Heart left ventricle (tissue), 16 donors: Measurements from ENCODE around the gene MPZL2. TPM values are rescaled to one million over a fixed set of nuclear protein-coding genes. Genes with fewer than 3 reads are reported as not detected.
A peak's percentile ranks its signal among the peaks of the same experiment; 100 is the strongest.

ENCODE experiments used
- ATAC-seq, 4 donors: fragments of 200-7000 bp; cut with Tn5 transposase; one replicate each; pipeline ENCODE4 v1.9.1; 2020 to 2022; ENCODE audit warnings: moderate library complexity in 4 of 4, mild to moderate bottlenecking in 3 of 4, moderate number of reproducible peaks in 1 of 4
- DNase-seq, 5 donors: peaks; one replicate each; pipeline ENCODE4 v3.0.0-alpha.2; 2020
- H3K27ac ChIP-seq, 12 donors: fragments of 200-600 bp; sonication (generic) in 4 of 12; one replicate each; pipeline versions ENCODE4 v1.5.0 to v1.8.0; 2016 to 2022; ENCODE audit warnings: mild to moderate bottlenecking in 2 of 12
- H3K27me3 ChIP-seq, 9 donors: fragments of 200-600 bp; sonication (generic) in 2 of 9; one replicate each; pipeline versions ENCODE4 v1.5.1 to v1.8.0; 2016 to 2022; ENCODE audit warnings: mild to moderate bottlenecking in 3 of 9
- H3K36me3 ChIP-seq, 9 donors: fragments of 200-600 bp; sonication (generic) in 2 of 9; one replicate each; pipeline versions ENCODE4 v1.5.0 to v1.8.0; 2018 to 2022; ENCODE audit warnings: mild to moderate bottlenecking in 2 of 9
- H3K4me1 ChIP-seq, 12 donors: fragments of 200-600 bp; sonication (generic) in 4 of 12; one replicate each; pipeline versions ENCODE4 v1.5.0 to v1.8.0; 2016 to 2022; ENCODE audit warnings: mild to moderate bottlenecking in 3 of 12
- H3K4me3 ChIP-seq, 12 donors: fragments of 200-600 bp; sonication (generic) in 4 of 12; one replicate each; pipeline versions ENCODE4 v1.5.0 to v1.8.0; 2017 to 2022; ENCODE audit warnings: mild to moderate bottlenecking in 9 of 12, moderate library complexity in 4 of 12
- H3K9me3 ChIP-seq, 12 donors: fragments of 200-600 bp; sonication (generic) in 4 of 12; one replicate each; pipeline versions ENCODE4 v1.5.0 to v1.8.0; 2016 to 2022; ENCODE audit warnings: mild to moderate bottlenecking in 1 of 12
- CTCF ChIP-seq, 12 donors: fragments of 200-600 bp; sonication (generic) in 4 of 12; IDR thresholded peaks; one replicate each; pipeline versions ENCODE4 v1.5.0 to v1.8.0; 2018 to 2022; ENCODE audit warnings: antibody characterized with exemption in 12 of 12, mild to moderate bottlenecking in 5 of 12
- POLR2A ChIP-seq, 2 donors: fragments of 450-650 bp; IDR thresholded peaks; one replicate each; pipeline ENCODE4 v1.6.1; 2017; ENCODE audit warnings: antibody characterized with exemption in 2 of 2, mild to moderate bottlenecking in 2 of 2, moderate library complexity in 2 of 2
- WGBS, 4 donors: extraction: QIAGEN DNeasy Blood & Tissue Kit in 2 of 4; methylation state at CpG; one replicate each; pipeline versions ENCODE4 v1.1.5 to v1.1.7; 2013 to 2018; 5-methylcytosine and 5-hydroxymethylcytosine counted together
- intact Hi-C, 10 donors: fragments of 100-400 bp; cut with DNase I; formaldehyde crosslinking; loops; one replicate each; pipeline versions ENCODE4 v1.11.1 to v1.14.2; 2022
- polyA plus RNA-seq, 2 donors: library from polyadenylated mRNA; stranded (reverse); fragments of 200-250 nt; gene quantifications; one replicate each; pipeline ENCODE4 v1.2.3, GENCODE V29; 2013
- total RNA-seq, 9 donors: library from RNA; depleted of rRNA in 2 of 9; stranded (reverse); fragments of >200 nt in 2 of 9; fragmentation: NEBNext Ultra II Directional in 3 of 9; extraction: Animal tissue kit (Norgen Biotek cat#: 25700) in 3 of 9; gene quantifications; one replicate each; pipeline versions ENCODE4 v1.1.0 to v1.2.4, GENCODE V29; 2016 to 2023
- donor health status: ischemic (EF 13 %, LVEDD 7.1; RV severe dilation, severe dysfunction).
- donor health status: healthy with polysubstance abuse.
- donor health status: DM: no; HTN: yes; CAD: no.
- donor health status: DM: no; HTN: no; CAD: no.
- donor health status: ischemic (EF 25% LVEDD 6.9; RV normal size, moderate dysfunction).
- donor health status: ischemic (EF 25% LVEDD 5.7; RV mildly dilated, moderate dysfunction).
- donor health status: healthy.
- donor health status: DM: yes; HTN: yes; CAD: no.
- donor health status: ischemic (EF 35%, LVEDD 5.7; RV mildly dilated, moderate dysfunction).
- donor health status: nonischemic (EF 11% LVEDD 7.7; RV severe dilation, severe dysfunction).
- donor health status: DM: yes; HTN: yes; CAD: no.
- donor health status: PGD.
- donor health status: ischemic (EF 29% LVEDD 5.4; RV normal size, mild dysfunction).
- donor health status: nonischemic (EF 23%, LVEDD 6.1; RV moderate dilation, normal function).

Gene MPZL2
- total and polyA plus RNA-seq, 11 donors = 7.4 to 29.6 (median 13.0) TPM

- Histone ChIP-seq H3K27me3 (peaks cover 0 to 5% (median 0%) of the 10 kb centered on the region in 9 donors), H3K36me3 (no peaks in the 10 kb centered on the region), H3K9me3 (no peaks in the 10 kb centered on the region), H3K27ac (peak overlapping the region in 1 of 12 donors; percentile 46), H3K4me1 (peaks cover 0 to 76% (median 0%) of the 10 kb centered on the region in 12 donors), H3K4me3 (peak overlapping the region in 1 of 12 donors; percentile 10)
- whole genome bisulfite sequencing, 4 donors = 64 to 73% (median 68%) methylated on average over 1 of the region's 1 CpG
- intact Hi-C loops = no loop called here
- ATAC-seq = peak in 2 of 4 donors; percentile 31 to 32
- no peak for TF ChIP-seq CTCF (IDR thresholded peaks at IDR 0.05)
- TF ChIP-seq POLR2A (IDR thresholded peaks at IDR 0.05) = no peak
- DNase-seq = no peak
These were observed 44.4 kb downstream of the MPZL2 start for GRCh38 chr11:118219732-118220131.

- H3K4me3 ChIP-seq = peak overlapping the region in 1 of 12 donors; percentile 10
- no peak for ATAC-seq
- H3K36me3 ChIP-seq = no peaks in the 10 kb centered on the region
- H3K4me1 ChIP-seq = peaks cover 0 to 80% (median 0%) of the 10 kb centered on the region in 12 donors
- DNase-seq = no peak
- TF ChIP-seq POLR2A (IDR thresholded peaks at IDR 0.05) (no peak), CTCF (IDR thresholded peaks at IDR 0.05) (no peak)
- H3K27ac ChIP-seq = peak overlapping the region in 1 of 12 donors; percentile 46
- H3K9me3 ChIP-seq = no peaks in the 10 kb centered on the region
- H3K27me3 ChIP-seq = peaks cover 0 to 5% (median 0%) of the 10 kb centered on the region in 9 donors
- intact Hi-C loops = no loop called here
These were observed 44.9 kb downstream of the MPZL2 start for GRCh38 chr11:118219244-118219643.

- H3K27me3 ChIP-seq = peaks cover 0 to 5% (median 0%) of the 10 kb centered on the region in 9 donors
- TF ChIP-seq CTCF (IDR thresholded peaks at IDR 0.05) = no peak
- TF ChIP-seq POLR2A (IDR thresholded peaks at IDR 0.05) = no peak
- 89 to 94% (median 92%) methylated on average over 3 of the region's 3 CpGs for WGBS, 4 donors
- H3K9me3 ChIP-seq = no peaks in the 10 kb centered on the region
- intact Hi-C loops = no loop called here
- DNase-seq (no peak), ATAC-seq (no peak)
- peaks cover 0 to 90% (median 0%) of the 10 kb centered on the region in 12 donors for H3K4me1 ChIP-seq
- H3K27ac ChIP-seq = peak overlapping the region in 1 of 12 donors; percentile 76
- H3K4me3 ChIP-seq = peak overlapping the region in 1 of 12 donors; percentile 23
- H3K36me3 ChIP-seq = no peaks in the 10 kb centered on the region
These were observed 46.5 kb downstream of the MPZL2 start for GRCh38 chr11:118217575-118217974.

- TF ChIP-seq POLR2A (IDR thresholded peaks at IDR 0.05) = no peak
- peaks cover 0 to 4% (median 0%) of the 10 kb centered on the region in 9 donors for H3K36me3 ChIP-seq
- H3K9me3 ChIP-seq = no peaks in the 10 kb centered on the region
- no peak for DNase-seq
- WGBS, 4 donors = 82 to 89% (median 86%) methylated on average over 11 of the region's 11 CpGs
- intact Hi-C loops = no loop called here
- peaks cover 0 to 90% (median 3%) of the 10 kb centered on the region in 12 donors for H3K4me1 ChIP-seq
- peak overlapping the region in 1 of 12 donors; percentile 23 for H3K4me3 ChIP-seq
- ATAC-seq = no peak
- peaks cover 0 to 5% (median 0%) of the 10 kb centered on the region in 9 donors for H3K27me3 ChIP-seq
- peak overlapping the region in 1 of 12 donors; percentile 76 for H3K27ac ChIP-seq
These were observed 47.2 kb downstream of the MPZL2 start for GRCh38 chr11:118216621-118217481.
